Spleen (tissue), 7 donors: Measurements from ENCODE around the gene GGT1.

Source experiments
- CTCF ChIP-seq, 11 experiments: fragments of 200-600 bp in 7 of 11; fragments of 450-650 bp in 4 of 11; sonication (generic) in 4 of 11; IDR thresholded peaks in 8 of 11; conservative IDR thresholded peaks in 3 of 11; 1 replicate in 7 of 11; 2 replicates in 4 of 11; pipeline versions ENCODE4 v1.4.0 to v1.8.0; 2016 to 2021; ENCODE audit warnings: antibody characterized with exemption in 11 of 11, inconsistent platforms in 4 of 11, mild to moderate bottlenecking in 1 of 11
- POLR2A ChIP-seq, 3 donors: fragments of 450-650 bp; IDR thresholded peaks; one replicate each; pipeline ENCODE4 v1.5.1; 2017; ENCODE audit warnings: antibody characterized with exemption in 3 of 3, mild to moderate bottlenecking in 1 of 3
- POLR2AphosphoS5 ChIP-seq, 3 donors: sonication (generic); formaldehyde crosslinking; IDR thresholded peaks; one replicate each; pipeline ENCODE4 v1.5.1; 2017; ENCODE audit warnings: antibody characterized with exemption in 3 of 3
- donor health status: DM: no; HTN: no; CAD: no; lungs with moderate emphysema.
- donor health status: DM: no; HTN: no; CAD: no.
- donor health status: DM: no; HTN: no; CAD: no.

- TF ChIP-seq POLR2A (IDR thresholded peaks at IDR 0.05) (no peak), POLR2AphosphoS5 (IDR thresholded peaks at IDR 0.05) (no peak), CTCF (IDR thresholded peaks at IDR 0.05 in 8 of 11, conservative IDR thresholded peaks at IDR 0.05 in 3 of 11) (no peak)
Observed at GRCh38 chr22:24588757-24589481, 14.1 kb upstream of the GGT1 start.
